Esophagus squamous epithelium (tissue), 5 donors: Measurements from ENCODE around the gene DCPS. TPM values are rescaled to one million over a fixed set of nuclear protein-coding genes. Genes with fewer than 3 reads are reported as not detected.
A peak's percentile ranks its signal among the peaks of the same experiment; 100 is the strongest.

Experiments
- DNase-seq: peaks from one replicate; lab custom pipeline; 2025; lab: John Stamatoyannopoulos, UW
- H3K27ac ChIP-seq, 4 donors: fragments of 200-600 bp; sonication (generic); one replicate each; pipeline ENCODE4 v1.5.1; 2016 to 2019; ENCODE audit warnings: mild to moderate bottlenecking in 1 of 4
- H3K27me3 ChIP-seq, 4 donors: fragments of 200-600 bp; sonication (generic); 1 replicate in 3 of 4; 2 replicates in 1 of 4; pipeline versions ENCODE4 v1.5.1 to v1.6.0; 2017 to 2021; ENCODE audit warnings: antibody characterized with exemption in 1 of 4
- H3K36me3 ChIP-seq, 3 donors: fragments of 200-600 bp; sonication (generic); one replicate each; pipeline ENCODE4 v1.5.1; 2016 to 2019
- H3K4me1 ChIP-seq, 3 donors: fragments of 200-600 bp; sonication (generic); one replicate each; pipeline ENCODE4 v1.5.1; 2017 to 2019
- H3K4me3 ChIP-seq, 4 donors: fragments of 200-600 bp; sonication (generic); 1 replicate in 3 of 4; 2 replicates in 1 of 4; pipeline ENCODE4 v1.5.1; 2016 to 2019; ENCODE audit warnings: mild to moderate bottlenecking in 2 of 4, moderate library complexity in 1 of 4
- H3K9me3 ChIP-seq, 3 donors: fragments of 200-600 bp; sonication (generic); one replicate each; pipeline ENCODE4 v1.5.1; 2016 to 2019
- CTCF ChIP-seq, 6 experiments: fragments of 450-650 bp in 4 of 6; fragments of 200-600 bp in 2 of 6; sonication (generic) in 2 of 6; IDR thresholded peaks; one replicate each; pipeline ENCODE4 v1.5.1; 2016 to 2019; ENCODE audit warnings: antibody characterized with exemption in 6 of 6, mild to moderate bottlenecking in 4 of 6, moderate library complexity in 4 of 6
- POLR2A ChIP-seq, 4 donors: fragments of 450-650 bp; IDR thresholded peaks; one replicate each; pipeline ENCODE4 v1.6.1; 2017; ENCODE audit warnings: antibody characterized with exemption in 4 of 4, mild to moderate bottlenecking in 4 of 4, moderate library complexity in 3 of 4
- WGBS, 2 donors: methylation state at CpG; one replicate each; pipeline ENCODE4 v1.1.5; 2018; 5-methylcytosine and 5-hydroxymethylcytosine counted together
- intact Hi-C: fragments of 100-400 bp; cut with DNase I; formaldehyde crosslinking; loops from one replicate; pipeline ENCODE4 v1.15.0; 2022
- total RNA-seq, 4 donors: library from RNA; depleted of rRNA; stranded (reverse); fragments of >200 nt; gene quantifications; one replicate each; pipeline ENCODE4 v1.1.0, GENCODE V29; 2016
- donor health status: DM: yes; HTN: yes; CAD: no.

The DCPS gene
- total RNA-seq, 4 donors from 2014 or later = 12.0 to 25.7 (median 14.9) TPM

- H3K4me1 ChIP-seq = peaks cover 6 to 95% (median 58%) of the 10 kb centered on the region in 3 donors
- DNase-seq = no peak
- H3K4me3 ChIP-seq = no peak overlapping the region
- H3K27ac ChIP-seq = peak overlapping the region in 3 of 4 donors; percentile 42 to 51 (median 47)
- no peaks in the 10 kb centered on the region for H3K9me3 ChIP-seq
- TF ChIP-seq POLR2A (IDR thresholded peaks at IDR 0.05) (no peak), CTCF (IDR thresholded peaks at IDR 0.05) (no peak)
- intact Hi-C loops = no loop called here
- 66 to 82% methylated on average over 4 to 5 of the region's 5 CpGs for WGBS, 2 donors
- peaks cover 0 to under 1% (median 0%) of the 10 kb centered on the region in 3 donors for H3K36me3 ChIP-seq
- peaks cover 0 to 13% (median 0%) of the 10 kb centered on the region in 4 donors for H3K27me3 ChIP-seq
Measured at GRCh38 chr11:126350836-126351235, 47.0 kb downstream of the DCPS start.

- Histone ChIP-seq H3K27me3 (peaks cover 0 to 24% (median 0%) of the 10 kb centered on the region in 4 donors), H3K4me3 (no peak overlapping the region), H3K9me3 (no peaks in the 10 kb centered on the region), H3K36me3 (no peaks in the 10 kb centered on the region), H3K4me1 (peaks cover 13 to 95% (median 61%) of the 10 kb centered on the region in 3 donors), H3K27ac (peak overlapping the region in 2 of 4 donors; percentile 9 to 11)
- no peak for TF ChIP-seq CTCF (IDR thresholded peaks at IDR 0.05)
- no peak for TF ChIP-seq POLR2A (IDR thresholded peaks at IDR 0.05)
- 60 to 75% methylated on average over 2 of the region's 3 CpGs for WGBS, 2 donors
- intact Hi-C loops = no loop called here
- no peak for DNase-seq
Measured at GRCh38 chr11:126352163-126352562, 48.3 kb downstream of the DCPS start.

GRCh38 chr11:126352934-126353801, 49.3 kb downstream of the DCPS start:
- WGBS, 2 donors = 54 to 55% methylated on average over 4 of the region's 4 CpGs
- H3K27me3 ChIP-seq = peaks cover 0 to 32% (median 0%) of the 10 kb centered on the region in 4 donors
- DNase-seq = no peak
- intact Hi-C loops = no loop called here
- no peak overlapping the region for H3K4me3 ChIP-seq
- no peaks in the 10 kb centered on the region for H3K36me3 ChIP-seq
- no peaks in the 10 kb centered on the region for H3K9me3 ChIP-seq
- TF ChIP-seq POLR2A (IDR thresholded peaks at IDR 0.05) (no peak), CTCF (IDR thresholded peaks at IDR 0.05) (no peak)
- H3K27ac ChIP-seq = peak overlapping the region; percentile 14 to 47 (median 28)
- H3K4me1 ChIP-seq = peaks cover 20 to 96% (median 66%) of the 10 kb centered on the region in 3 donors

- intact Hi-C loops = no loop called here
- Histone ChIP-seq H3K27me3 (peaks cover 0 to 45% (median 0%) of the 10 kb centered on the region in 4 donors), H3K36me3 (no peaks in the 10 kb centered on the region), H3K9me3 (no peaks in the 10 kb centered on the region), H3K27ac (peak overlapping the region; percentile 69 to 91 (median 86)), H3K4me3 (peak overlapping the region; percentile 47 to 90 (median 58)), H3K4me1 (peaks cover 23 to 99% (median 63%) of the 10 kb centered on the region in 3 donors)
- TF ChIP-seq CTCF (IDR thresholded peaks at IDR 0.05) (no peak), POLR2A (IDR thresholded peaks at IDR 0.05) (no peak)
- WGBS, 2 donors = 24 to 43% methylated on average over 10 to 12 of the region's 15 CpGs
- no peak for DNase-seq
Measured at GRCh38 chr11:126354631-126355323, 50.9 kb downstream of the DCPS start.
